Measurements from ENCODE around the gene DBNL. TPM values are rescaled to one million over a fixed set of nuclear protein-coding genes. Genes with fewer than 3 reads are reported as not detected.

The DBNL gene
- polyA plus RNA-seq, 1 donor from 2014 or later, result 124 TPM

DNA sequence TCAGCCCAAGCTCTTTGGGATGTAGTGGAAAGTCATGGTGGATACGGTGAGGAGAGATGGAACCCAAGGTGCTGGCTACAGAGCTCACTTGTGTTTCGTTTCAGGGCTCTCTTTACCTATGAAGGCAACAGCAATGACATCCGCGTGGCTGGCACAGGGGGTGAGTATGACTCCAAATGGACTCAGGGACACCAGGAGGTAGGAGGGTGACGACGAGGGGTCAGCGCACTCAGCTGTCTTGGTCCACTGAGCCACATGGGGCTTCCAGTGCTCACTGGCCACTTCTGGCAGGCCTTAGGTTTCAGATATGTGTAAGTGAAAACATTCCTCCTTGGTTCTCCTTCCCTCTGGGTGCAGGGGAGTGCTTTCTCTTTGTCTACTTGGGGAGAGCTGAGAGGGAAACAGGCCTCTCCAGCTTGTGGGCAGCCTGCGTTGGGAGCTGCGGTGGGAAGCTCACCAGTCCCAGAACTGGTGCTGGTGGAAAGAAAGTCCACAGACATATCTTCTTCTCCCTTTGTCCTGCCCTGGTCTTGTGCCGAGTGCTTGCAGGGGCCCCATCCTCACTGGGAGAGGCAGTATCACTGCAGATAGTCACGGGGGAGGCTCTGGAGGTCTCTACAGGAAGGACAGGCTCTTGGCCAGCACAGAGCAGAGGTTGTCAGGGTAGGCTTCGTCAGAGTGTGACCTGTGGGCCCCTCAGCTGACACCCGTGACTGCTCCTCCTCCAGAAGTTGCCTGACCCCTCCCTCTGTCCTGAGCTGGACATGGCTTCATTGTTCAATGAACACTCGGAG, 5.8 kb downstream of the DBNL start:
- Histone ChIP-seq H3K4me3 (ENCODE audit: low read length) (no peak overlapping the region), H2AFZ (ENCODE audit: low read depth, low read length) (no peak overlapping the region), H4K20me1 (ENCODE audit: insufficient read depth) (no peaks in the 10 kb centered on the region), H3K36me3 (ENCODE audit: insufficient read depth, low read length) (peaks cover 7% of the 10 kb centered on the region), H3K9ac (ENCODE audit: low read length) (no peak overlapping the region), H3K4me2 (ENCODE audit: low read length) (no peak overlapping the region), H3K27me3 (ENCODE audit: insufficient read depth, low read depth, low read length) (no peaks in the 10 kb centered on the region), H3K9me3 (ENCODE audit: low read length) (no peaks in the 10 kb centered on the region), H3K27ac (ENCODE audit: low read length) (no peak overlapping the region), H3K79me2 (replicated peaks; ENCODE audit: insufficient read depth, low read length) (peaks cover 23% of the 10 kb centered on the region), H3K9me2 (ENCODE audit: insufficient read depth, low read length) (no peaks in the 10 kb centered on the region), H3F3A (ENCODE audit: insufficient read depth, low read length, poor library complexity, severe bottlenecking) (no peaks in the 10 kb centered on the region)
- TF ChIP-seq, protein P1, sequence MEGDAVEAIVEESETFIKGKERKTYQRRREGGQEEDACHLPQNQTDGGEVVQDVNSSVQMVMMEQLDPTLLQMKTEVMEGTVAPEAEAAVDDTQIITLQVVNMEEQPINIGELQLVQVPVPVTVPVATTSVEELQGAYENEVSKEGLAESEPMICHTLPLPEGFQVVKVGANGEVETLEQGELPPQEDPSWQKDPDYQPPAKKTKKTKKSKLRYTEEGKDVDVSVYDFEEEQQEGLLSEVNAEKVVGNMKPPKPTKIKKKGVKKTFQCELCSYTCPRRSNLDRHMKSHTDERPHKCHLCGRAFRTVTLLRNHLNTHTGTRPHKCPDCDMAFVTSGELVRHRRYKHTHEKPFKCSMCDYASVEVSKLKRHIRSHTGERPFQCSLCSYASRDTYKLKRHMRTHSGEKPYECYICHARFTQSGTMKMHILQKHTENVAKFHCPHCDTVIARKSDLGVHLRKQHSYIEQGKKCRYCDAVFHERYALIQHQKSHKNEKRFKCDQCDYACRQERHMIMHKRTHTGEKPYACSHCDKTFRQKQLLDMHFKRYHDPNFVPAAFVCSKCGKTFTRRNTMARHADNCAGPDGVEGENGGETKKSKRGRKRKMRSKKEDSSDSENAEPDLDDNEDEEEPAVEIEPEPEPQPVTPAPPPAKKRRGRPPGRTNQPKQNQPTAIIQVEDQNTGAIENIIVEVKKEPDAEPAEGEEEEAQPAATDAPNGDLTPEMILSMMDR (IDR thresholded peaks at IDR 0.05; ENCODE audit: poor library complexity, severe bottlenecking), result no peak
- TF ChIP-seq EP300 (conservative IDR thresholded peaks at IDR 0.05; ENCODE audit: poor library complexity, severe bottlenecking) (no peak), POLR2AphosphoS5 (IDR thresholded peaks at IDR 0.05) (no peak), EZH2 (IDR thresholded peaks at IDR 0.05; ENCODE audit: borderline replicate concordance, insufficient read depth, low read length, poor library complexity, severe bottlenecking) (no peak), SMC3 (conservative IDR thresholded peaks at IDR 0.05; ENCODE audit: poor library complexity) (no peak), REST (IDR thresholded peaks at IDR 0.05; ENCODE audit: borderline replicate concordance) (no peak), RAD21 (conservative IDR thresholded peaks at IDR 0.05) (no peak), TAF1 (IDR thresholded peaks at IDR 0.05; ENCODE audit: low read depth) (no peak), MXI1 (conservative IDR thresholded peaks at IDR 0.05; ENCODE audit: poor library complexity, severe bottlenecking) (no peak)

DNA sequence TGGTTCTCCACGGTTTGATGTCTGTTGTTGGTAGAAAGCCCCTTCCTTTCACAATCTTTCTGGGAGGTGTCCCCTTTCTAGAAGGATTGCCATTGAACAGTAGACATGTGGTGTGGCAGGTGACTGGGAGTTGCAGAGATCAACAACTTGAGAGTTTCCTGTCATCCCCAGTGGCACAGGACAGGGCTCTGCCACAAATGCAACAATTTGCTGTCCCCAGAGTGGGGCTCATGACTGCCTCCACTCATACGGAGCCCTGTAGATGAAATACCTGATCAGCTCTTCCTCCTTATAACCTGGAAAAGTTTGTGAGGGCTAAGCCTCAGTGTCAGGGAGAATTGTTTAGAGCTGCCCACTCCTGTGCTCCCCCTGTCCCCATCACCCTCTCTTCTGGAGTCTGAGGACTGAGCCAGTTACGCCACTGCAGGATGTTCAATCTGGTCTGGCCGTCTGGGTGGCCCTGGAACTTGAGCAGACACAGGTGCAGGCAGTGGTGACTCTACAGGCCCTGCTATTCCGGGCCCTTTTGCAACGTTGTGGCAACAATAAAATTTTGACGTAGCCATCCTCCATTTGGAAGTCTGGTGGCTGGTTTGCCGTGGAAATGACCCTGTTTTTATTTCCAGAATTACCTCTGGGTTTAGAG, 6.5 kb downstream of the DBNL start:
- H2AFZ ChIP-seq (ENCODE audit: low read depth, low read length), result no peak overlapping the region
- peaks cover 5% of the 10 kb centered on the region for H3K9me3 ChIP-seq (ENCODE audit: low read length)
- no peaks in the 10 kb centered on the region for H3F3A ChIP-seq (ENCODE audit: insufficient read depth, low read length, poor library complexity, severe bottlenecking)
- no peak overlapping the region for H3K27ac ChIP-seq (ENCODE audit: low read length)
- H3K4me2 ChIP-seq (ENCODE audit: low read length), result no peak overlapping the region
- H3K9ac ChIP-seq (ENCODE audit: low read length), result no peak overlapping the region
- H3K4me3 ChIP-seq (ENCODE audit: low read length), result no peak overlapping the region
- TF ChIP-seq EP300 (conservative IDR thresholded peaks at IDR 0.05; ENCODE audit: poor library complexity, severe bottlenecking) (no peak), RAD21 (conservative IDR thresholded peaks at IDR 0.05) (no peak), TAF1 (IDR thresholded peaks at IDR 0.05; ENCODE audit: low read depth) (no peak), REST (IDR thresholded peaks at IDR 0.05; ENCODE audit: borderline replicate concordance) (no peak), SMC3 (conservative IDR thresholded peaks at IDR 0.05; ENCODE audit: poor library complexity) (no peak)
- no peaks in the 10 kb centered on the region for H3K9me2 ChIP-seq (ENCODE audit: insufficient read depth, low read length)
- H3K27me3 ChIP-seq (ENCODE audit: insufficient read depth, low read depth, low read length), result no peaks in the 10 kb centered on the region
- no peaks in the 10 kb centered on the region for H4K20me1 ChIP-seq (ENCODE audit: insufficient read depth)
- H3K36me3 ChIP-seq (ENCODE audit: insufficient read depth, low read length), result peaks cover 10% of the 10 kb centered on the region
- H3K79me2 ChIP-seq (replicated peaks; ENCODE audit: insufficient read depth, low read length), result peaks cover 23% of the 10 kb centered on the region

All from neural cell (in vitro differentiated cells).